HG02852 (cell line): Measurements from ENCODE around the gene INCENP.

Experiments
- ATAC-seq: cut with Tn5 transposase; IDR thresholded peaks from one replicate; pipeline ENCODE4 v1.9.1; 2021; ENCODE audit warnings: mild to moderate bottlenecking, moderate library complexity; ENCODE audit not compliant: unreplicated experiment

INCENP gene

DNA sequence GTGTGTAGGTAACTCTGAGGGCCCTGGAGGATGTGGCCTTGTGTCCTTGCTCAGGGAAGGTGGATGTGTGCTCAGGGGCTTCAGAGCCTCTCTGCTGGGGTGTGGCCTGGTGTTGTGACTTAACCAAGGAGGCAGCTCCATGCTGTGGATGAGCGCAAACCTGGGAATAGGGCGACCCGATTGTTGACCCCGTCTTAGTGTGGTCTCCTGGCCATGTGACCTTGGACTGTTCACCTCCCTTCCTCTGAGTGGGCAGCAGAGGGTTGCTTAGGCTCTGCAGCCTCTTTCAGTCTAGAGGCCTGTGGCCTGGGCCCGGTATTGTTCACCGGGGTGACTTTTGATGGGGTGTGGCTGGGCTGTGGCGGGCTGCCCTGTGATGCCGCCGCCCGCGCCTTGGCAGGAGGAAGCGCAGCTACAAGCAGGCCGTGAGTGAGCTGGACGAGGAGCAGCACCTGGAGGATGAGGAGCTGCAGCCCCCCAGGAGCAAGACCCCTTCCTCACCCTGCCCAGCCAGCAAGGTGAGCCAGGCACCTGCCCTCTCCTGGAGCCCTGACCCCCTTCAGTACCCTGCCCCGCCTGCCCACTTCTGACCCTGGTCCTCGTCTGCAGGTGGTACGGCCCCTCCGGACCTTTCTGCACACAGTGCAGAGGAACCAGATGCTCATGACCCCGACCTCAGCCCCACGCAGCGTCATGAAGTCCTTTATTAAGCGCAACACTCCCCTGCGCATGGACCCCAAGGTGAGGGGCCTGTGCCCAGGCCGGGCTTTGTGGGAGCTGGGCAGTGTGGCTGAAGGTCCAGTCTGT is 16.7 kb downstream of the INCENP start:
- no peak for ATAC-seq

DNA sequence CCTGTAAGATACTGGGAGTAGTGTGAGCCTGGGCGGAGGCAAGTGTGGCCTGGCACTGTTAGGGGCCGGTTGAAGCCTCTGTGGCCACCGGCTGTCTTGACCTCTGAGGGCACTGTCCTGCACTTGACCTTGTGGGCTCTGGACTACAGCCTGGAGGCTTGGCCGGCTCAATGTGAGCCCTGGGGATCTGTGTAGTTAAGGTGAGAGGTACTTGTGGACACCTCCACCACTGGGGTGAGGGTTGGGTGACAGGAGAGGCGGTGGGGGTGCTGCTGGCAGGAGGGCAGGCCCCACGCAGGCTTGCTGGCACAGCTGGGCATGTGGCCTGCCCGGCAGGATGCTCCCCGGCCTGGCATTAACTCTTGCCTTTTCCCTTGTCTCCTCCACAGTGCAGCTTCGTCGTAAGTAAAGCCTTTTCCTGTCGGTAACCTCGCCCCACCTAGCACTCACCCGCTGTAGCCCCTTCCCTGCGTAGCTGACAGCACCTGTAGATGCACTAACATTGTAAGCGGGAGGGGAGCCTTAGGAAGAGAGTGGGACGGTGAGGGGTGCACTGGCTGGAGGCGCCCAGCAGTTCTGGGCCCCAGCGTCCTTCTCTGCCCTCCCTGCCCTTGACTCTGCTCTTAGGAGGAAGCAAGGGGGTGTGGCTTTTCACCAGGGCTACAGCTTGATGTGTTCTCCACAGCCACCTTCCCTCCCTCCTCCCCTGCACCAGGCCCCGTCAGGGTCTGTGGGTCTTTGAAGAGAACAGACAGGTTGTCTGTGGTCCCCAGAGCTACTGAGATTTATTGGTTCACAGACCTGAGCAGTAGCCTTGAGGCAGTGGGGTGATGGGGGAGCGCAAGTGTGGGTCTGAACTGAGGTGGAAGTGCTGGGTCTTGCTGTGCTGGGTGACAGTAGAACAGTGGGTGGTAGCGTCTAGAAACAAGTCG is 17.6 kb downstream of the INCENP start:
- no peak for ATAC-seq

DNA sequence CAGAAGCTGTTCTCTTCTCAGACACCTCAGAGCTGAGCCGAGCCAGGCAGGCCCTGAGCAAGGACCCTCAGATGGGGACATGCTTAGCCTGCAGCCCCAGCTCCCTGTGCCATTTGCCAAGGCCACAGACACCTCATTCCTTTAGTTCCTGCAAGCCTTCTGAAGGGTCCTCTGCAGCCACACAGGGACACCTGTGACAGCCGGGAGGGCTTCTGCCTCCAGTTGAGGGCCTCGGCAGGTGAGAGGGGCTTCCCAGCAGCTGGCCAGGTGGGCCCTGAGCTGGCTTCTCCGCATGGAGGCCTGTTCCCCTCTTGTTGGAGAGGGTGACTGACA is 18.2 kb downstream of the INCENP start:
- no peak for ATAC-seq

DNA sequence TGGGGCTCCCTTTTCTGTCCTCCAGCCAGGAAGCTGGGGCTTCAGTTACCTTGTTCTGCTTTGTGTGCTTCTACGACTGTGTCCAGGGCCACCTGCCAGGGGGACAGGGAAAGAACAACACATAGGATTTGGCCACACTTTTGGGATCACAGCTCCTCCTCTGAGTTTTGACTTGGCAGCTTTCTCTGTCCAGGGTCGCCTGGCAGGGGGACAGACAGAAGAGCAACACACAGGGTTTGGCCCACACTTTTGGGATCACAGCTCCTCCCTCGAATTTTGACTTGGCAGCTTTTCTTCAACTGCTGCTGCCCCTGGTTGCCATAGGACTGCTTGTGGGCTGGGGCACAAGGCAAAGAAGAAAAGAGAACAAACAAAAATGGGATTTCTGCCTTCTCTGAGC is 19.1 kb downstream of the INCENP start:
- ATAC-seq = no peak

DNA sequence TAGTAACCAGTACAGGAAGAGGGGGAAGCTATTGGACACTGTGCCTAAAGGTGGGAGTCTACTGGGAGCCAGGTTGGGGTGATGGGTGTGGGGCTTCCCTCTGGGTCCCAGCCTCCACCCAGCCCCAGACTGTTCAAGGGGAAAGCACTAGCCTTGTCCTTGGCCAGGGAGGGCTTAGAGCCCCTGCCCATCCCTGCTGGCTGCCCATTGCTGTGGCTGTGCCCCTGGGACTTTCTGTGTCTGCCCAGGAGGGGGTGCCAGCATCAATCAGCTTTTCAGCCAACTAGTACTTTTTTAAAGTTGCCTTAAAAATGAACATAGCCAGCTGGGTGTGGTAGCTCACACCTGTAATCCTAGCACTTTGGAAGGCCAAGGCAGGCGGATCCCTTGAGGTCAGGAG is 19.9 kb downstream of the INCENP start:
- ATAC-seq = no peak

DNA sequence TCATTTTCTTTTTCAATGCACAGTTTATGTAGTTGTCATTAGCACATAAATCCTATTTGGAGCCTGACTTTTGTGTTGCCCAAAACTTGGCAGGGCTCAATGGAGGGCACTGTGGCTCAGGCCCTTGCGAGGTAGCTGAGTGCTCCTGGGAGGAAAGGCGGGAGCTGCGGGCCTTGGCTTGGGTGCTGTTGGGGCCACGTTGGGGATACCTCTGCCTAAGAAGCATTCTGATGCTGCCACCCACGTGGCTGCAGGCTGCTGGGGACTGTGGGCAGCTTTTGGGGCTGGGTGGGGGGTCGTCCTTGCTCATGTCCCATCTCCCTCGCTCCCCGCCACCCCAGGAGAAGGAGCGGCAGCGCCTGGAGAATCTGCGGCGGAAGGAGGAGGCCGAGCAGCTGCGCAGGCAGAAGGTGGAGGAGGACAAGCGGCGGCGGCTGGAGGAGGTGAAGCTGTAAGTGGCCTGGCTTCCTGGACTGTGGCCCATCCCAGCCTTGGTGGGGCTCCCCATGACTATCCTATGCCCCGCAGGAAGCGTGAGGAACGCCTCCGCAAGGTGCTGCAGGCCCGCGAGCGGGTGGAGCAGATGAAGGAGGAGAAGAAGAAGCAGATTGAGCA is 20.9 kb downstream of the INCENP start:
- ATAC-seq = no peak

DNA sequence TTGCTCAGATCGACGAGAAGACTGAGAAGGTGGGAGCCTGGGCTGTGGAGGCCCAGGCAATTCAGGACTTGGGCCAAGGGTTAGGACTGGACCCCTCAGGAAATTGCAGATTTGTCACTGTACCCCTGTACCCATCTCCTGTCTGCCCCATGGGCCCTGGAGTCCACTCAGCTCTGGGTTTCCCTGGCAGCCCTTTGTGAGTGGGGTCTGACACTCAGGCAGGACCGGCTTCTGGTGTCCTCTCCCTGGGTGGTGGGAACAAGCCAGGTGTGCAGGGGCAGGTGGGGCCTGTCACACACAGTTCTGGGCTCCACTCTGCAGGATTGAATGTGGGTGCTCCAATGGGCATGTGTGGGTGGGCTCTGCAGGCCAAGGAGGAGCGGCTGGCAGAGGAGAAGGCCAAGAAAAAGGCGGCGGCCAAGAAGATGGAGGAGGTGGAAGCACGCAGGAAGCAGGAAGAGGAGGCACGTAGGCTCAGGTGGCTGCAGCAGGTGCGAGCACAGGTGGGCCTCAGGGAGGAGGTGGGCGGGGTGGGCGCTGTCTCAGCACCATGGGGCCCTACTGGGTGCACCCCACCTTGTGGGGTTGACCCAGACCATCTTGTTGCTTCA is 21.6 kb downstream of the INCENP start:
- ATAC-seq = no peak

DNA sequence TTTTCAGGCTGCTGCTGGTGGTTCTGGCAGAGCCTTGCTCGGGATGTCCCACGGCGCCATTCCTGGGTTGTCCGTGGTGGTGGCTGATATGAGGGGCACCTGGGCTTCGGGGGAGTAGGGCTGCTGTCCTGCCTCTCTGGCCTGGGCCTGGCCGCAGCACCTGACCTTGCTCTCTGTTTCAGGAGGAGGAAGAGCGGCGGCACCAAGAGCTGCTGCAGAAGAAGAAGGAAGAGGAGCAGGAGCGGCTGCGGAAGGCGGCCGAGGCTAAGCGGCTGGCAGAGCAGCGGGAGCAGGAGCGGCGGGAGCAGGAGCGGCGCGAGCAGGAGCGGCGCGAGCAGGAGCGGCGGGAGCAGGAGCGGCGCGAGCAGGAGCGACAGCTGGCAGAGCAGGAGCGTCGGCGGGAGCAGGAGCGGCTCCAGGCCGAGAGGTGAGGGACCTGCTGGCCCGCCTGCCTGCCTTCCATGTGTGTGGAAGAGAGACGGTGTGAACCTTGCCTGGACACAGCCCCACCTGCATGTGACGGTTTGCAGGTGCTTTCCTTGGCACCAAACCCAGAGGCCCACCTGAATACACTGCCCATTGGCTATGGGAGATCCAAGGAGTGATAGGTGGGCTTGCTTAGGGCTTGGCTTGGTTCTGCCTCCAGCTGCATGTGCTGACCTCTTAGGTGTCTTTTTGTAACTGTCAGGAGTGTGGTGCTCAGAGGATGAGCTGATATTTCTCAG is 22.8 kb downstream of the INCENP start:
- ATAC-seq = no peak

DNA sequence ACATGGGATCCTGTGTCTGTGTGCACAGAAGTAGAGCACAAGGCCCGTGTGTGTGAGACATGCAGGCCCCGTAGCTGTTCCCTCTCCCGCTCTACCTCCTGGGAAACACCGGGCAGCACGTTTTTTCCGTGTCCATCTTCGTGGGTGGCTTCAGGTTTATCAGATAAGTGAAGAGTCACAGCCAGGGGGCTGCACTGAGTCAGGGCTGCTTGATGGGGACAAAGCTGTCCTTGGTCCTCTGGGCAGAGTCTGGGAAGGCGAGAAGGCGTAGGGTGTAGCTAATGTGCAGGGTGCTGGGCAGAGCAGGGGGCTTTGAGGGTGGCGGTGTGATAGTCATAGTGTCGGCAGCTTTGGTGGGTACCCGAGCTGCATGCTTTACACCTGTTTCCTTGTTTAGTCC is 23.7 kb downstream of the INCENP start:
- ATAC-seq = no peak

DNA sequence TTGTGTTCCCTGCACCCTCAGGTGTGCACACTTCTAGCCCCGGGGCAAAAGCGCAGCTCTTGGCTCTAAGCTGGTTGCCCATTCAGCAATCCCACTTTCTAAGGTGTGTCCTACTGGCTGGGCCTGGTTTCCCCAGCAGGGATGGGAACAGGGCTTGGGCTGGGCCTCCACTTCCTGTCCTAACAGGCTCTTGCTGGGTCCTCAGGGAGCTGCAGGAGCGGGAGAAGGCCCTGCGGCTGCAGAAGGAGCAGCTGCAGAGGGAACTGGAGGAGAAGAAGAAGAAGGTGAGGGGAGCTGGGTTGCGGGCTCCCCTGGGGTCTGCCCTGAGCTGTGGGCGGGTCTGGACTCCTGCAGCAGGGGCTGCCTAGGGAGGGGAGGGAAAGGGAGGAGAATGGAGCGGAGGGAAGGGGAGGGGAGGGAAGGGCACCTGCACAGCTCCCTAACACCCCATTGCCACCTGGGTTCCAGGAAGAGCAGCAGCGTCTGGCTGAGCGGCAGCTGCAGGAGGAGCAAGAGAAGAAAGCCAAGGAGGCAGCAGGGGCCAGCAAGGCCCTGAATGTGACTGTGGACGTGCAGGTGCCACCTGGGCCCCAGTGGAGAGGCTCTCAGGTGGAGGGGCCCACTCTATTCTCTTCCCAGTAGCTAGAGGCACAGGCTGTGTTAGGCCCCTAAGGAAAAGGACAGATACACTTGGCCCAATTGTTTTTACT is 24.6 kb downstream of the INCENP start:
- no peak for ATAC-seq

DNA sequence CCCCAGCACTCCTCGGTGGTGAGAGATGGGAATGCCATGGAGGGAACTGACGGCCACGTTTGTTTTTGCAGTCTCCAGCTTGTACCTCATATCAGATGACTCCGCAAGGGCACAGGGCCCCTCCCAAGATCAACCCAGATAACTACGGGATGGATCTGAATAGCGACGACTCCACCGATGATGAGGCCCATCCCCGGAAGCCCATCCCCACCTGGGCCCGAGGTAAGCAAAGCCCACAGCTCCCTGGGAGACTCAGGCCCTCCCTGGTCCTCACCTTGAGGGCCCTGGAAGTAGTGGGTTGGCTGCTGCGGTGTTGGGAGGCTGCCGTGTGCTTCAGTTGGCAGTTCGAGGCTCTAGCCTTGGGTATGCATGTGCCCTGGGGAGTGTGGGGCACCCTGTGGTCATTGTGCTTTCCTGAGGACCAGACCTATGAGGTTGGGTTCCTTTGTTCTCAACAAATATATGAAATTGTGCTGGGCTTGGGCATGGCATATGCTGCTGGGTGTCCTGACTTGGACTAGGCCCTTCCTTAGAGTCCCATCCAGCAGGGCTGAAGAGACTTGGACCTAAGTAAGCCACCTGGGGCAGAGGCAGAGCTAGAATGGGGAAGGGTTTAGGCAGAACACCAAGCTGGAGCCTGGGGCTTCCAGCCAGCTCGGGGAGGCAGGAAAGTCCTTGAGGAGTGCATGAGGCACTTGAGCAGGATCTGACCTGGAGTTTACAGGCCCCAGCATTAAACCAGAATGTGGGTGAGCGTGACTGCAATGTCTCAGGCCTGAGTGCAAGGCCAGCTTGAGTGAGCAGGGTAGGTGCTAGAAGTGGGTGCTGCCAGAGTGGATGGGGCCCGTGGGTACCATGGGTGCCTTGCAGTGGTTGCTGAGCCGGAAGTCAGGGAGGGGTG is 26.4 kb downstream of the INCENP start:
- no peak for ATAC-seq

DNA sequence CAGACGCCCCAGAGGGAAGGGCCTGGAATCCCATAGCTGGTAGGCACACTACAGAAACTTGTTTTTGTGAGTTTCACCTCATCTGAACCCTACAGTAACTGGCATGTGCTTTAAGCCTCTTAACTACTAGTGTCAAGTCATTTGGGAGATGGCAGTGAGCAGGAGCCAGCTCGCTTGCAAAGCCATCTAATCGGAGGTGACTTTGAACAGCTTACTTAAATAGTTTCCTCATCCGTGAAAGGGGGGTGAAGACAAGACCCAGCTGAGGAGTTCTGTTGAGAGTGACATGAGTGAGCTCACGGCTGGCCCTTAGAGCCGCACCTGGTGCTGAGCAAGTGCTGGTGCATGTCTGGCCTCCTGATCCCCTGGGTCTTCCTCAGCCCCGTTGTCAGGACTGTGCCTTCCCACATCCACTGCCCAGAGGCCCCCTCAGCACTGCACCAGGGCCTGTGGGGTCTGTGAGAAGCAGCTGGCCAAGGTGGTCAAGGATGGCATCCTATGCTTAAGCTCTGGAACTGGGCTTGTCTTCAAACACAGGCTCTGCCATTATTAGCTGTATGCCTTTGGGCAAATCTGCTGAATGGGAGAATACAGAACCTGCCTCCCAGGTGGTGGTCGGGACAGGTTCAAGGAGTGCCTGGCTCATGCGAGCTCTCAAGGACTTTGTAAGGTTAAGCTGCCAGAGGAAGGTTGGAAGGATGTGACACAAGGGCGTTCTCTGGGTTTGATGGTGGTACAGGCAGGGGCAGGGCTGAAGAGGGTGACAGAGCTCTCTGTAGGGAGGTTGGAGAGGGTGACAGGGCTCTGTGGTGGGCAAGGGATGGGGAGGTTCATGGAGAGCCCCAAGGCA is 27.3 kb downstream of the INCENP start:
- no peak for ATAC-seq

DNA sequence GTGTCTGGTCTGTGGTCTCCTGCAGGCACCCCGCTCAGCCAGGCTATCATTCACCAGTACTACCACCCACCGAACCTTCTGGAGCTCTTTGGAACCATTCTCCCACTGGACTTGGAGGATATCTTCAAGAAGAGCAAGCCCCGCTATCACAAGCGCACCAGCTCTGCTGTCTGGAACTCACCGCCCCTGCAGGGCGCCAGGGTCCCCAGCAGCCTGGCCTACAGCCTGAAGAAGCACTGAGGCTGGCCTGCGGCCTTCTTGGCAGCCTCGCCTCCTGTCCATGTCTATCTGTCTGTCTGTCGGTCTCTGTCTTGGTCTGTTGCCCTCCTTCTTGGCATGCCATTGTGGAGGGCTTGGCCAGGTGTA is 27.9 kb downstream of the INCENP start:
- ATAC-seq = no peak

DNA sequence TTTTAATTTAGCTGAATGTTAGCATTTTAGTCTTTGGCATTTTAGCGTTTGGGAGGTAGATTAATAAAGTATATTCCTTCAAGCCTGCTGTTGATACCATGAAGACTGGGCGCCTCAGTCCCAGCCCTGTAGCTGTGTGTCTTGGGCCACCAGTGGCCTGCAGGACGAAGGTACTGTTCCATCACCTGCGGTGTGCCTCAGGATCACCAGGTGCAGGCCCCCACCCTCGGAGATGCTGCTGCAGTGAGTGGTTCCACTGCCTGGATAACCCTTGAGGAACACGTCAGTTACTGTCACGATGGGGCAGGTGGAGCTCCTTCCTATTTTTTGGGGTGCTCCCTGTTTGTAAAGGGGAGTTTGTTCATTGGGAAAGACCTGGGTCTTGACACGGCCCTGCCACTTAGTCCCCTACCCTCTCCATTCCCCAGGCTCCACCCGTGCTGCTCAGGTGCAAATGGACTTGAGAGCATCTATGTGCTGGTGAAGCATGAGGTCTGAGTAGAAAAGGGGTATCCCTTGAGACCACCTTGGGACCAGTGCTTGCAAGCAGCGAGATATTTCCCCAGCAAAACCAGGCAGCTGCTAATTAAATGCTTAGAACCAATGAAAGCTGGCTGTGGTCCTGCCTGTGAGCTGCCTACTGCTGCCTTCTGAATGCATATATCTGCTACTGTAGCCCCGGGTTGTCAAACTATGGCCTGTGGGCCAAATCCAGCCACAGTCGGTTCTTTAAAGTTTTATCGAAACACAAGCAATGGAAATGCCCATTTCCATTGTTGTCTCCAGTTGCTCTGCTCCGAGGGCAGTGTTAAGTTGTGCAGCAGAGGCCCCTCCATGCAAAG is 28.7 kb downstream of the INCENP start:
- ATAC-seq = no peak

DNA sequence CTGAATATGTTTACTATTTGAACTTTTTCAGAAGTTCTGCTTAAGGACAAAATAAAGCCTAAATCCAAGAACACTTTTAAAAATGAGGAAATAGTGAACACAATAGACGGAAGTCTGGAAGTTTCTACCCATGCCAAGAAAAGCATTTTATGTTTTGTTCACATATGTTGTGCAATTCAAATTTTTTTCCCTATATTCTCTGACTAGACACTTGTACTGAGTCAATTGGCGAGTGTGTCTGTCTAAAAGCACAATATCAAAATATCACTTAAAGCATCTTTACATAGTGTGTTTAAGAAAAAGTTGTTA is 29.2 kb downstream of the INCENP start:
- ATAC-seq = no peak

DNA sequence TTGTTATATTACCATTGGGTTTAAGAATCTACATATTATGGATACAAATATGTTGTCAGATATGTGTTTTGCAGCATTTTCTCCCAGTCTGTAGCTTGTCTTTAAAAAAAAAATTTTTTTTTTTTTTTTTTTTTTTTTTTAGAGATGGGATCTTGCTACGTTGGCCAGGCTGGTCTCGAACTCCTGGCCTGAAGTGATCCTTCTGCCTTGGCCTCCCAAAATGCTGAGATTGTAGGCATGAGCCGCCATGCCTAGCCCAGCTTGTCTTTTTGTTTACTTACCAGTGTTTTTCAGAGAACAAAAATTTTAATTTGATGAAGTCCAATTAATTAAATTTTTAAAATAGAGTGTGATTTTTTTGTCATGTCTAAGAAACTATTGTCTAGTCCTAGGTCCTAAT is 29.8 kb downstream of the INCENP start:
- no peak for ATAC-seq

DNA sequence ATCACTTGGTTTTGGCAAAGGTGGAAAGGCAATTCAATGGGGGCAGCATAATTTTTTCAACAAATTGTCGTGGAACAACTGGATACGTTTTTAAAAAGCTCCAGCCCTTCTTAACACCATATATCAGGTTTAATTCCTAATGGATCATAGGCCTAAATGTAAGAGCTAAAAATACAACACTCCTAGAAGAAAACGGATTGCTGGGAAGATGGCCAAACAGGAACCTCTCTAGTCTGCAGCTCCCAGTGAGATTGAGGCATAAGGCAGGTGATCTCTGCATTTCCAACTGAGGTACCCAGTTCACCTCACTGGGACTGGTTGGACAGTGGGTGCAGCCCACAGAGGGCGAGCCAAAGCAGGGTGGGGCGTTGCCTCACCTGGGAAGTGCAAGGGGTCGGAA is 33.8 kb downstream of the INCENP start:
- no peak for ATAC-seq

DNA sequence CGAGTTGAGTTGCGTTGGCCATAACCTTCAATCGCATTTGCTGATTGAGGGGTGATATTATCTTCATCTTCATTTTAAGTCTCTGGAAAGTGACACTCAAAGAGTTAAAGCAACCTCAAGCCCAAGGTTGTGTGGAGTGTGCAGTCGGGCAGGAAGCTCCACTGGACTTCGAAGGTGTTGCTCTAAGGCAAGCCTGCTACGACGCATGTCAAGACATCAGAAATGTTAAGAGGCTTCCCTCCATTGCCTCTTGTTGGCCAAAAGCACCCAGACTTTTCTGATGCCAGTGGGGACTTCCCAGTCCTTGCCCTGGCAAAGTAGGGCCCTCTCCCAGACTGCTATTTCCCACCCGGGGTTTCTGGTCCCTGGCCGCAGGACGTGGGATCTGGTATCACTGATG is 42.6 kb downstream of the INCENP start:
- ATAC-seq = no peak
